Natural killer cell (primary cell): ENCODE results near the gene ZNF574. TPM values are rescaled to one million over a fixed set of nuclear protein-coding genes. Genes with fewer than 3 reads are reported as not detected.

Source experiments
- ATAC-seq, 3 donors: fragments of 150-1000 bp in 2 of 3; fragments of 200-7000 bp in 1 of 3; cut with Tn5 transposase; 1 replicate in 1 of 3; 2 replicates in 2 of 3; pipeline ENCODE4 v1.10.0; 2021; ENCODE audit warnings: mild to moderate bottlenecking in 2 of 3, moderate library complexity in 2 of 3
- DNase-seq, 2 donors: peaks; one replicate each; pipeline versions ENCODE4 v3.0.0 to v3.0.0-alpha.2; 2013 to 2021; ENCODE audit warnings: mixed read lengths in 1 of 2
- H3K27ac ChIP-seq: one replicate; pipeline ENCODE4 v1.5.1; 2013; ENCODE audit warnings: mild to moderate bottlenecking, low read length
- H3K27me3 ChIP-seq: one replicate; pipeline ENCODE4 v1.6.1; 2013; ENCODE audit warnings: low read length; ENCODE audit not compliant: control insufficient read depth, insufficient read depth
- H3K36me3 ChIP-seq: one replicate; pipeline ENCODE4 v1.6.1; 2013; ENCODE audit warnings: low read length; ENCODE audit not compliant: control insufficient read depth, insufficient read depth
- H3K4me1 ChIP-seq: one replicate; pipeline ENCODE4 v1.6.1; 2013; ENCODE audit warnings: low read length; ENCODE audit not compliant: control insufficient read depth, insufficient read depth
- H3K4me3 ChIP-seq: one replicate; pipeline ENCODE4 v1.5.1; 2013; ENCODE audit warnings: low read length
- H3K9me3 ChIP-seq: one replicate; pipeline ENCODE4 v1.6.1; 2013; ENCODE audit warnings: low read length; ENCODE audit not compliant: control insufficient read depth, insufficient read depth
- H3K27ac Mint-ChIP-seq, 2 donors: one replicate each; pipeline ENCODE4 v1.8.0; 2022; ENCODE audit warnings: mild to moderate bottlenecking in 2 of 2, mixed read lengths in 2 of 2, moderate library complexity in 1 of 2
- H3K27me3 Mint-ChIP-seq, 2 donors: one replicate each; pipeline ENCODE4 v1.8.0; 2022; ENCODE audit warnings: low read depth in 2 of 2, mixed read lengths in 2 of 2
- H3K36me3 Mint-ChIP-seq: one replicate; pipeline ENCODE4 v1.8.0; 2022; ENCODE audit warnings: mixed read lengths
- H3K4me1 Mint-ChIP-seq, 2 donors: one replicate each; pipeline ENCODE4 v1.8.0; 2022; ENCODE audit warnings: mixed read lengths in 2 of 2
- H3K4me3 Mint-ChIP-seq: one replicate; pipeline ENCODE4 v1.8.0; 2022; ENCODE audit warnings: mild to moderate bottlenecking, moderate library complexity, mixed read lengths
- H3K9me3 Mint-ChIP-seq, 2 donors: one replicate each; pipeline ENCODE4 v1.8.0; 2022; ENCODE audit warnings: mixed read lengths in 2 of 2
- CTCF ChIP-seq: fragments of 200-600 bp; IDR thresholded peaks from one replicate; pipeline ENCODE4 v1.8.0; 2022; ENCODE audit warnings: antibody characterized with exemption
- WGBS: methylation state at CpG from one replicate; pipeline ENCODE4 v1.1.7; 2013; ENCODE audit warnings: missing lambda C conversion rate; ENCODE audit not compliant: insufficient coverage; 5-methylcytosine and 5-hydroxymethylcytosine counted together
- intact Hi-C: fragments of 100-400 bp; cut with micrococcal nuclease; formaldehyde crosslinking; loops from one replicate; pipeline ENCODE4 v1.14.2; 2022
- total RNA-seq, 4 donors: library from RNA; stranded (reverse); fragments of 120-200 nt in 1 of 4; gene quantifications; one replicate each; pipeline versions ENCODE4 v1.2.3 to v1.2.4, GENCODE V29; 2013 to 2022

The ZNF574 gene
- total RNA-seq, 3 donors from 2014 or later (not counting 1 experiment from before 2014, with no cell fraction given): 21.6 to 23.7 (median 23.1) TPM

- intact Hi-C loops: loop anchor here (5.0 kb wide), 1 partner anchor 68 kb away; no protein-coding TSS in a partner anchor
- Mint-ChIP-seq H3K4me1 (peaks cover 36 to 73% of the 10 kb centered on the region in 2 donors), H3K27ac (peak overlapping the region; percentile 65 to 86), H3K36me3 (no peaks in the 10 kb centered on the region), H3K27me3 (no peaks in the 10 kb centered on the region), H3K9me3 (no peaks in the 10 kb centered on the region), H3K4me3 (peak overlapping the region; percentile 10)
- Histone ChIP-seq H3K27ac (peak overlapping the region; percentile 36), H3K36me3 (no peaks in the 10 kb centered on the region), H3K9me3 (no peaks in the 10 kb centered on the region), H3K4me3 (peak overlapping the region; percentile 32), H3K4me1 (peaks cover 65% of the 10 kb centered on the region), H3K27me3 (no peaks in the 10 kb centered on the region)
- 46% methylated on average over 17 of the region's 20 CpGs for WGBS
- ATAC-seq (no peak), DNase-seq (no peak)
- no peak for TF ChIP-seq CTCF
Observed at GRCh38 chr19:42129399-42130253, 53.7 kb downstream of the ZNF574 start.

- no peaks in the 10 kb centered on the region for H3K36me3 ChIP-seq
- Mint-ChIP-seq H3K9me3 (no peaks in the 10 kb centered on the region), H3K27me3 (no peaks in the 10 kb centered on the region), H3K36me3 (no peaks in the 10 kb centered on the region), H3K27ac (peak overlapping the region; percentile 2 to 86), H3K4me3 (peak overlapping the region; percentile 10), H3K4me1 (peaks cover 36 to 73% of the 10 kb centered on the region in 2 donors)
- peak overlapping the region; percentile 32 for H3K4me3 ChIP-seq
- no peak for DNase-seq
- H3K9me3 ChIP-seq: no peaks in the 10 kb centered on the region
- intact Hi-C loops: loop anchor here (5.0 kb wide), 1 partner anchor 67 kb away; no protein-coding TSS in a partner anchor
- ATAC-seq: no peak
- no peaks in the 10 kb centered on the region for H3K27me3 ChIP-seq
- no peak for TF ChIP-seq CTCF
- H3K4me1 ChIP-seq: peaks cover 71% of the 10 kb centered on the region
- H3K27ac ChIP-seq: peak overlapping the region; percentile 21
Observed at GRCh38 chr19:42130254-42130573, 54.2 kb downstream of the ZNF574 start.

Other genes with a start within 250 kb of the ZNF574 start
- gene LYPD4, start 231.5 kb upstream of the ZNF574 start, total RNA-seq: not detected
- gene DMRTC2, start 231.1 kb upstream of the ZNF574 start, total RNA-seq: not detected
- 1,000 to 10,000 TPM; 1,358 to 1,814 (median 1,709) TPM for gene RPS19, start 215.9 kb upstream of the ZNF574 start, total RNA-seq
- 10 to 100 TPM in 1 of 3 donors, 1 to 10 TPM in 2; 5.6 to 35.5 (median 6.0) TPM for gene CD79A, start 198.9 kb upstream of the ZNF574 start, total RNA-seq
- 1,000 to 10,000 TPM; 1,177 to 1,409 (median 1,354) TPM for gene ARHGEF1, start 193.0 kb upstream of the ZNF574 start, total RNA-seq
- 1 to 10 TPM; 1.1 to 2.1 (median 1.5) TPM for gene ERFL, start 147.7 kb upstream of the ZNF574 start, total RNA-seq
- gene RABAC1, start 116.8 kb upstream of the ZNF574 start, total RNA-seq: 10 to 100 TPM; 76.8 to 100.0 (median 78.4) TPM
- gene ATP1A3, start 81.9 kb upstream of the ZNF574 start, total RNA-seq: 10 to 100 TPM; 13.5 to 18.2 (median 14.0) TPM
- gene GRIK5, start 6.0 kb upstream of the ZNF574 start, total RNA-seq: 1 to 10 TPM in 1 of 3 donors, under 1 TPM in 1, not detected in 1; 0.31 to 2.1 TPM
- 10 to 100 TPM; 27.3 to 40.8 (median 29.3) TPM for gene POU2F2, start 56.3 kb downstream of the ZNF574 start, total RNA-seq
- 100 to 1,000 TPM in 1 of 3 donors, 10 to 100 TPM in 2; 83.2 to 110 (median 83.7) TPM for gene DEDD2, start 141.5 kb downstream of the ZNF574 start, total RNA-seq
- 10 to 100 TPM in 2 of 3 donors, 1 to 10 TPM in 1; 8.8 to 10.6 (median 10.2) TPM for gene ZNF526, start 144.1 kb downstream of the ZNF574 start, total RNA-seq
- gene GSK3A, start 166.4 kb downstream of the ZNF574 start, total RNA-seq: 10 to 100 TPM; 42.5 to 52.1 (median 44.1) TPM
- 100 to 1,000 TPM in 1 of 3 donors, 10 to 100 TPM in 2; 58.3 to 115 (median 75.6) TPM for gene ERF, start 179.0 kb downstream of the ZNF574 start, total RNA-seq
- 100 to 1,000 TPM in 2 of 3 donors, 10 to 100 TPM in 1; 95.4 to 121 (median 108) TPM for gene CIC, start 193.1 kb downstream of the ZNF574 start, total RNA-seq
- not detected for gene PRR19, start 226.0 kb downstream of the ZNF574 start, total RNA-seq
- 1 to 10 TPM; 6.1 to 8.9 (median 7.9) TPM for gene PAFAH1B3, start 226.5 kb downstream of the ZNF574 start, total RNA-seq
- gene TMEM145, start 237.1 kb downstream of the ZNF574 start, total RNA-seq: not detected
- gene MEGF8, start 249.5 kb downstream of the ZNF574 start, total RNA-seq: 10 to 100 TPM in 2 of 3 donors, 1 to 10 TPM in 1; 8.1 to 11.3 (median 10.5) TPM